ENCODE results near the gene GRB10. TPM values are rescaled to one million over a fixed set of nuclear protein-coding genes. Genes with fewer than 3 reads are reported as not detected.

GRB10 gene
- polyA plus RNA-seq, 2 of the 4 experiments (the other 2 are of a cell fraction): 23.2 to 37.0 TPM

GRCh38 chr7:50729962-50730361 lies 52.7 kb downstream of the GRB10 start (continued):
- TF ChIP-seq HOXB5 (CRISPR knock-in tag; IDR thresholded peaks at IDR 0.05) (no peak), CBX8 (IDR thresholded peaks at IDR 0.05) (no peak), E2F6 (IDR thresholded peaks at IDR 0.05; ENCODE audit: borderline replicate concordance, low read depth) (no peak), ZNF302 (CRISPR knock-in tag; IDR thresholded peaks at IDR 0.05) (no peak), HOXA7 (CRISPR knock-in tag; IDR thresholded peaks at IDR 0.05) (no peak)

GRCh38 chr7:50728184-50728583 lies 54.5 kb downstream of the GRB10 start:
- Histone ChIP-seq H3K4me2 (no peak overlapping the region), H3K9me3 (no peaks in the 10 kb centered on the region), H3K27ac (no peak overlapping the region), H3K4me1 (peaks cover 26% of the 10 kb centered on the region), H3K4me3 (no peak overlapping the region)
- CTCF ChIA-PET: interaction anchor here (1.9 kb wide), 1 partner anchor 10 kb away, joined by 6 read pairs; no protein-coding TSS in a partner anchor
- no peak for DNase-seq (ENCODE audit: low read depth in 1 of 2, low spot score in 1 of 2)
- 78% methylated on average over 2 of the region's 2 CpGs for WGBS (ENCODE audit: missing lambda C conversion rate)
- no peak for ATAC-seq
- POLR2A ChIA-PET: no interaction called here
- TF ChIP-seq HOXB5 (CRISPR knock-in tag; IDR thresholded peaks at IDR 0.05): no peak
- no peak for TF ChIP-seq FOXS1 (CRISPR knock-in tag; IDR thresholded peaks at IDR 0.05)
- no peak for TF ChIP-seq NFE2L2 (conservative IDR thresholded peaks at IDR 0.05; ENCODE audit: low read length)
- no peak for TF ChIP-seq MAZ (IDR thresholded peaks at IDR 0.05; ENCODE audit: borderline replicate concordance, low read depth, low read length)
- no peak for TF ChIP-seq RFX5 (IDR thresholded peaks at IDR 0.05)
- no peak for FAIRE-seq

GRCh38 chr7:50727711-50728110 lies 55.0 kb downstream of the GRB10 start:
- H3K9me3 ChIP-seq: no peaks in the 10 kb centered on the region
- 95% methylated on average over 2 of the region's 2 CpGs for WGBS (ENCODE audit: missing lambda C conversion rate)
- FAIRE-seq (no peak), ATAC-seq (no peak), DNase-seq (ENCODE audit: low read depth in 1 of 2, low spot score in 1 of 2) (no peak)
- TF ChIP-seq HOXB5 (CRISPR knock-in tag; IDR thresholded peaks at IDR 0.05) (no peak), MYC (IDR thresholded peaks at IDR 0.05; ENCODE audit: borderline replicate concordance, low read length) (no peak), NPAS2 (CRISPR knock-in tag; IDR thresholded peaks at IDR 0.05; ENCODE audit: borderline replicate concordance) (no peak), TFCP2L1 (CRISPR knock-in tag; IDR thresholded peaks at IDR 0.05) (no peak), ZFP36 (IDR thresholded peaks at IDR 0.05; ENCODE audit: borderline replicate concordance, partially characterized antibody) (no peak)
- peaks cover 22% of the 10 kb centered on the region for H3K4me1 ChIP-seq
- POLR2A ChIA-PET: no interaction called here
- no peak overlapping the region for H3K4me2 ChIP-seq
- H3K4me3 ChIP-seq: no peak overlapping the region
- no peak overlapping the region for H3K27ac ChIP-seq
- CTCF ChIA-PET: no interaction called here

- ChIA-PET POLR2A (no interaction called here), CTCF (no interaction called here)
- H3K27ac ChIP-seq: no peak overlapping the region
- no peak for FAIRE-seq
- H3K4me1 ChIP-seq: peaks cover 19% of the 10 kb centered on the region; the same call in 1 of the 3 replicates
- no peaks in the 10 kb centered on the region for H3K9me3 ChIP-seq
- WGBS (ENCODE audit: missing lambda C conversion rate): 89% methylated on average over 3 of the region's 3 CpGs
- no peak for DNase-seq (ENCODE audit: low read depth in 1 of 2, low spot score in 1 of 2)
- no peak for TF ChIP-seq CEBPB (IDR thresholded peaks at IDR 0.05)
- no peak for TF ChIP-seq CTCF (IDR thresholded peaks at IDR 0.05)
- TF ChIP-seq NPAS2 (CRISPR knock-in tag; IDR thresholded peaks at IDR 0.05; ENCODE audit: borderline replicate concordance): no peak
- H3K4me3 ChIP-seq: no peak overlapping the region
- no peak overlapping the region for H3K4me2 ChIP-seq
- ATAC-seq: no peak
These were observed 55.6 kb downstream of the GRB10 start for GRCh38 chr7:50727072-50727471.

- Histone ChIP-seq H3K4me1 (peaks cover 24% of the 10 kb centered on the region; the same call in 1 of the 3 replicates), H3K9me3 (no peaks in the 10 kb centered on the region), H3K4me2 (no peak overlapping the region), H3K4me3 (no peak overlapping the region), H3K27ac (no peak overlapping the region)
- FAIRE-seq (no peak), ATAC-seq (no peak), DNase-seq (ENCODE audit: low read depth in 1 of 2, low spot score in 1 of 2) (no peak)
- WGBS (ENCODE audit: missing lambda C conversion rate): 91% methylated on average over 3 of the region's 3 CpGs
- ChIA-PET POLR2A (no interaction called here), CTCF (interaction anchor here (1.0 to 1.2 kb wide), 2 partner anchors 10 to 280 kb away, joined by 3 read pairs; no protein-coding TSS in a partner anchor)
- TF ChIP-seq MAZ (IDR thresholded peaks at IDR 0.05; ENCODE audit: borderline replicate concordance, low read depth, low read length) (no peak), MAX (IDR thresholded peaks at IDR 0.05) (no peak), BCL3 (IDR thresholded peaks at IDR 0.05) (no peak), HDAC2 (IDR thresholded peaks at IDR 0.05) (no peak), RAD21 (conservative IDR thresholded peaks at IDR 0.05 in 1 of 2, IDR thresholded peaks at IDR 0.05 in 1 of 2) (no peak), ZNF302 (CRISPR knock-in tag; IDR thresholded peaks at IDR 0.05) (no peak), RNF2 (IDR thresholded peaks at IDR 0.05; ENCODE audit: borderline replicate concordance, low read depth) (no peak), HES2 (IDR thresholded peaks at IDR 0.05) (no peak), USF2 (IDR thresholded peaks at IDR 0.05) (no peak), HOXB5 (CRISPR knock-in tag; IDR thresholded peaks at IDR 0.05) (no peak), POLR2A (IDR thresholded peaks at IDR 0.05; ENCODE audit: low read length) (no peak), SMC3 (IDR thresholded peaks at IDR 0.05) (no peak), NR3C1 (IDR thresholded peaks at IDR 0.05) (no peak), EHF (CRISPR knock-in tag; IDR thresholded peaks at IDR 0.05) (no peak)
These were observed 56.9 kb downstream of the GRB10 start for GRCh38 chr7:50725774-50726173.

All from A549 (cell line).